A549 (cell line): Measurements from ENCODE around the gene POC1B. TPM values are rescaled to one million over a fixed set of nuclear protein-coding genes. Genes with fewer than 3 reads are reported as not detected.
A peak's percentile ranks its signal among the peaks of the same experiment; 100 is the strongest.

Experiments
- ATAC-seq, 2 experiments: fragments of 200-7000 bp in 1 of 2; fragments of >200 bp in 1 of 2; cut with Nextera tagmentation in 1 of 2; cut with Tn5 transposase in 1 of 2; 3 replicates each; pipeline versions ENCODE4 v1.8.0 to v1.9.1; 2018 to 2020; ENCODE audit warnings: mild to moderate bottlenecking in 1 of 2, moderate library complexity in 1 of 2
- CTCF ChIA-PET: fragments of 300-600 bp; sonication (Branson Sonifier 250); formaldehyde crosslinking; extraction: SDS; loops from one replicate; lab custom pipeline; 2021; ENCODE audit warnings: antibody characterized with exemption, inconsistent platforms; lab: Yijun Ruan, JAX
- POLR2A ChIA-PET: fragments of 350-600 bp; formaldehyde crosslinking; extraction: SDS; loops from one replicate; lab custom pipeline; 2021; ENCODE audit warnings: antibody characterized with exemption, inconsistent platforms; lab: Yijun Ruan, JAX
- DNase-seq, 2 experiments: peaks; one replicate each; pipeline versions ENCODE4 v3.0.0 to v3.0.0-alpha.2; 2011 to 2016; ENCODE audit warnings: low read depth in 1 of 2, low spot score in 1 of 2
- FAIRE-seq: peaks from 2 replicates; lab custom pipeline; 2011; peaks lifted over from hg19 to GRCh38; lab: Jason Lieb, UNC
- H3K27ac ChIP-seq, 2 experiments: fragments of >200 bp; sonication (Bioruptor Twin); formaldehyde crosslinking; 3 replicates each; pipeline ENCODE4 v1.5.1; 2016 to 2017
- H3K4me1 ChIP-seq: fragments of >200 bp; sonication (Bioruptor Twin); formaldehyde crosslinking; 3 replicates; pipeline ENCODE4 v1.6.1; 2016
- H3K4me2 ChIP-seq: fragments of >200 bp; sonication (Bioruptor Twin); formaldehyde crosslinking; 3 replicates; pipeline ENCODE4 v1.6.1; 2016
- H3K4me3 ChIP-seq: fragments of >200 bp; sonication (Bioruptor Twin); formaldehyde crosslinking; 3 replicates; pipeline ENCODE4 v1.5.1; 2016
- H3K9me3 ChIP-seq: fragments of >200 bp; sonication (Bioruptor Twin); formaldehyde crosslinking; 3 replicates; pipeline ENCODE4 v1.6.1; 2016
- BCL3 ChIP-seq: fragments of >200 bp; sonication (Bioruptor Twin); formaldehyde crosslinking; IDR thresholded peaks from 3 replicates; pipeline ENCODE4 v1.6.1; 2016
- EHF ChIP-seq: fragments of 250-450 bp; sonication (Bioruptor Pico); IDR thresholded peaks from 2 replicates; pipeline ENCODE4 v1.5.0; 2020; ENCODE audit warnings: mild to moderate bottlenecking
- FOSB ChIP-seq: fragments of 250-450 bp; sonication (Bioruptor Pico); IDR thresholded peaks from 2 replicates; pipeline ENCODE4 v1.5.0; 2020; ENCODE audit warnings: mild to moderate bottlenecking, moderate library complexity
- FOSL2 ChIP-seq, 2 experiments: fragments of 450-650 bp in 1 of 2; fragments of >200 bp in 1 of 2; sonication (Bioruptor Twin) in 1 of 2; formaldehyde crosslinking; IDR thresholded peaks; 2 replicates each; pipeline versions ENCODE4 v1.5.0 to v1.6.1; 2016 to 2020; ENCODE audit warnings: mild to moderate bottlenecking in 1 of 2, moderate library complexity in 1 of 2
- GATA3 ChIP-seq: IDR thresholded peaks from 2 replicates; pipeline ENCODE4 v1.6.1; 2012; ENCODE audit warnings: borderline replicate concordance
- HDAC2 ChIP-seq: fragments of 200-600 bp; sonication (generic); IDR thresholded peaks from 2 replicates; pipeline ENCODE4 v1.6.1; 2016
- HOXB13 ChIP-seq: fragments of 250-450 bp; sonication (Bioruptor Pico); IDR thresholded peaks from 2 replicates; pipeline ENCODE4 v1.5.0; 2020; ENCODE audit warnings: low read depth, mild to moderate bottlenecking, moderate library complexity
- NFE2L2 ChIP-seq: fragments of 150-350 bp; conservative IDR thresholded peaks from 2 replicates; pipeline ENCODE4 v1.6.1; 2014; ENCODE audit warnings: low read length
- PBX3 ChIP-seq: IDR thresholded peaks from 2 replicates; pipeline ENCODE4 v1.6.1; 2012
- POLR2A ChIP-seq: IDR thresholded peaks from 2 replicates; pipeline ENCODE4 v1.6.1; 2012; ENCODE audit warnings: mild to moderate bottlenecking, low read length
- RCOR1 ChIP-seq: fragments of 150-350 bp; IDR thresholded peaks from 2 replicates; pipeline ENCODE4 v1.6.1; 2014; ENCODE audit warnings: antibody characterized with exemption, low read length, low read depth
- ZFP36 ChIP-seq: fragments of 450-650 bp; IDR thresholded peaks from 2 replicates; pipeline ENCODE4 v1.6.1; 2014; ENCODE audit warnings: borderline replicate concordance; ENCODE audit not compliant: partially characterized antibody
- WGBS: methylation state at CpG from one replicate; pipeline ENCODE4 v1.1.6; 2017; ENCODE audit errors: missing lambda C conversion rate; 5-methylcytosine and 5-hydroxymethylcytosine counted together
- polyA plus RNA-seq, 4 experiments: library from polyadenylated mRNA; depleted of rRNA in 3 of 4; stranded (reverse); fragments of >200 nt; fragmentation: RNase III in 1 of 4; extraction: RNeasy Plus Mini Kit Qiagen cat#74134 plus additional on column Dnase treatment in 1 of 4; gene quantifications; 2 replicates in 3 of 4; 3 replicates in 1 of 4; pipeline ENCODE4 v1.2.3, GENCODE V29; 2011 to 2017
- TF ChIP-seq, protein P1 (sequence below): fragments of 200-600 bp; sonication (generic); IDR thresholded peaks from 2 replicates; pipeline ENCODE4 v1.6.1; 2016; ENCODE audit warnings: antibody characterized with exemption, mild to moderate bottlenecking, moderate library complexity
- TF ChIP-seq, protein P2 (sequence below): fragments of >200 bp; sonication (Bioruptor Twin); formaldehyde crosslinking; IDR thresholded peaks from 3 replicates; pipeline ENCODE4 v1.5.1; 2016

Gene POC1B
- polyA plus RNA-seq, 2 of the 4 experiments (the other 2 are of a cell fraction) = 10.8 to 38.6 TPM

GRCh38 chr12:89386138-89386537 is 139.7 kb downstream of the POC1B start:
- DNase-seq (no peak), FAIRE-seq (no peak), ATAC-seq (no peak)
- TF ChIP-seq HDAC2 (no peak), RCOR1 (no peak), PBX3 (no peak), FOSB (no peak)
- TF ChIP-seq, protein P1, sequence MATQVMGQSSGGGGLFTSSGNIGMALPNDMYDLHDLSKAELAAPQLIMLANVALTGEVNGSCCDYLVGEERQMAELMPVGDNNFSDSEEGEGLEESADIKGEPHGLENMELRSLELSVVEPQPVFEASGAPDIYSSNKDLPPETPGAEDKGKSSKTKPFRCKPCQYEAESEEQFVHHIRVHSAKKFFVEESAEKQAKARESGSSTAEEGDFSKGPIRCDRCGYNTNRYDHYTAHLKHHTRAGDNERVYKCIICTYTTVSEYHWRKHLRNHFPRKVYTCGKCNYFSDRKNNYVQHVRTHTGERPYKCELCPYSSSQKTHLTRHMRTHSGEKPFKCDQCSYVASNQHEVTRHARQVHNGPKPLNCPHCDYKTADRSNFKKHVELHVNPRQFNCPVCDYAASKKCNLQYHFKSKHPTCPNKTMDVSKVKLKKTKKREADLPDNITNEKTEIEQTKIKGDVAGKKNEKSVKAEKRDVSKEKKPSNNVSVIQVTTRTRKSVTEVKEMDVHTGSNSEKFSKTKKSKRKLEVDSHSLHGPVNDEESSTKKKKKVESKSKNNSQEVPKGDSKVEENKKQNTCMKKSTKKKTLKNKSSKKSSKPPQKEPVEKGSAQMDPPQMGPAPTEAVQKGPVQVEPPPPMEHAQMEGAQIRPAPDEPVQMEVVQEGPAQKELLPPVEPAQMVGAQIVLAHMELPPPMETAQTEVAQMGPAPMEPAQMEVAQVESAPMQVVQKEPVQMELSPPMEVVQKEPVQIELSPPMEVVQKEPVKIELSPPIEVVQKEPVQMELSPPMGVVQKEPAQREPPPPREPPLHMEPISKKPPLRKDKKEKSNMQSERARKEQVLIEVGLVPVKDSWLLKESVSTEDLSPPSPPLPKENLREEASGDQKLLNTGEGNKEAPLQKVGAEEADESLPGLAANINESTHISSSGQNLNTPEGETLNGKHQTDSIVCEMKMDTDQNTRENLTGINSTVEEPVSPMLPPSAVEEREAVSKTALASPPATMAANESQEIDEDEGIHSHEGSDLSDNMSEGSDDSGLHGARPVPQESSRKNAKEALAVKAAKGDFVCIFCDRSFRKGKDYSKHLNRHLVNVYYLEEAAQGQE = no peak
- TF ChIP-seq, protein P2, sequence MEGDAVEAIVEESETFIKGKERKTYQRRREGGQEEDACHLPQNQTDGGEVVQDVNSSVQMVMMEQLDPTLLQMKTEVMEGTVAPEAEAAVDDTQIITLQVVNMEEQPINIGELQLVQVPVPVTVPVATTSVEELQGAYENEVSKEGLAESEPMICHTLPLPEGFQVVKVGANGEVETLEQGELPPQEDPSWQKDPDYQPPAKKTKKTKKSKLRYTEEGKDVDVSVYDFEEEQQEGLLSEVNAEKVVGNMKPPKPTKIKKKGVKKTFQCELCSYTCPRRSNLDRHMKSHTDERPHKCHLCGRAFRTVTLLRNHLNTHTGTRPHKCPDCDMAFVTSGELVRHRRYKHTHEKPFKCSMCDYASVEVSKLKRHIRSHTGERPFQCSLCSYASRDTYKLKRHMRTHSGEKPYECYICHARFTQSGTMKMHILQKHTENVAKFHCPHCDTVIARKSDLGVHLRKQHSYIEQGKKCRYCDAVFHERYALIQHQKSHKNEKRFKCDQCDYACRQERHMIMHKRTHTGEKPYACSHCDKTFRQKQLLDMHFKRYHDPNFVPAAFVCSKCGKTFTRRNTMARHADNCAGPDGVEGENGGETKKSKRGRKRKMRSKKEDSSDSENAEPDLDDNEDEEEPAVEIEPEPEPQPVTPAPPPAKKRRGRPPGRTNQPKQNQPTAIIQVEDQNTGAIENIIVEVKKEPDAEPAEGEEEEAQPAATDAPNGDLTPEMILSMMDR = no peak
- no peak overlapping the region; a peak in 1 of 6 replicates for H3K27ac ChIP-seq
- 89% methylated on average over 3 of the region's 3 CpGs for WGBS
- ChIA-PET CTCF (no interaction called here), POLR2A (no interaction called here)
- H3K9me3 ChIP-seq = no peaks in the 10 kb centered on the region
- peak overlapping the region; percentile 26; the same call in 1 of the 3 replicates for H3K4me2 ChIP-seq
- H3K4me3 ChIP-seq = no peak overlapping the region
- peaks cover 36% of the 10 kb centered on the region for H3K4me1 ChIP-seq

GRCh38 chr12:89384807-89385206 is 141.0 kb downstream of the POC1B start:
- DNase-seq (no peak), FAIRE-seq (no peak), ATAC-seq (no peak)
- H3K9me3 ChIP-seq = no peaks in the 10 kb centered on the region
- CTCF ChIA-PET = interaction anchor here (0.7 kb wide), 2 partner anchors 35 to 56 kb away, joined by 3 read pairs; no protein-coding TSS in a partner anchor
- H3K4me2 ChIP-seq = peak overlapping the region; percentile 20; the same call in 1 of the 3 replicates
- peaks cover 28% of the 10 kb centered on the region for H3K4me1 ChIP-seq
- 95% methylated on average over 3 of the region's 3 CpGs for WGBS
- H3K27ac ChIP-seq = no peak overlapping the region
- no peak overlapping the region for H3K4me3 ChIP-seq
- POLR2A ChIA-PET = no interaction called here
- TF ChIP-seq ZFP36 (no peak), HOXB13 (CRISPR knock-in tag) (no peak), EHF (no peak), FOSL2 (IDR thresholded peaks at IDR 0.05) (no peak), FOSL2 (CRISPR knock-in tag; IDR thresholded peaks at IDR 0.05) (no peak), PBX3 (no peak), BCL3 (no peak), NFE2L2 (no peak), GATA3 (no peak), POLR2A (no peak)
